ENCODE measurements around the gene KIF21B. TPM values are rescaled to one million over a fixed set of nuclear protein-coding genes. Genes with fewer than 3 reads are reported as not detected.
A peak's percentile ranks its signal among the peaks of the same experiment; 100 is the strongest.

KIF21B gene
- total and polyA plus RNA-seq, 2 experiments from 2014 or later: 0.03 TPM; not detected in 1

DNA sequence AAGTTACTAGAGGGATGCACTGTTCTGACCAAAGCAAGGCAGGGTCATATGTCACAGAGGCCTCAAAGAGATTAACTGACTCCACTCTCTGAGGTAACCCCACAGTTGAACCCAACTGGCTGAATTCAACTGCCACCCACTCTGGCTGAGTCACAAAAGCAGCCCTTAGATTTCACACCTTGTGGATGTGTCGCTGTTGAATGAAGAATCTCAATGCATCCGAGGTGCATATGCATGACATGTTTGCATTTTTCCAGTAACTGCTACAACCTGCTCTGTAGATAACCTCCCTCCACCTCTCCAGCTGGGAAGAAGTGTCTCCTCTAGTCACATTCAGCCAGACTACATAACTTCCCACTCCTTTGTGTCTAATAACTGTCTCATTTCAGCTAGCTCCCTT lies 27.9 kb upstream of the KIF21B start:
- H2AFZ ChIP-seq: no peak overlapping the region
- H4K20me1 ChIP-seq (ENCODE audit: insufficient read depth): no peaks in the 10 kb centered on the region
- no peaks in the 10 kb centered on the region for H3K9me2 ChIP-seq (ENCODE audit: insufficient read depth)
- H3K27ac ChIP-seq: no peak overlapping the region
- peak; percentile 31 for DNase-seq
- no peaks in the 10 kb centered on the region for H3K9me3 ChIP-seq (ENCODE audit: low read depth)
- H3K9ac ChIP-seq: no peak overlapping the region
- H3K79me2 ChIP-seq (ENCODE audit: insufficient read depth): no peaks in the 10 kb centered on the region
- 62 to 68% methylated on average over 2 of the region's 2 CpGs for WGBS, 2 experiments (ENCODE audit: low coverage in 1 of 2, low lambda C conversion rate in 2 of 2, missing lambda C conversion rate in 2 of 2)
- TF ChIP-seq EZH2phosphoT487 (IDR thresholded peaks at IDR 0.05; ENCODE audit: insufficient read depth, low read depth) (no peak), EZH2 (IDR thresholded peaks at IDR 0.05; ENCODE audit: insufficient read depth, poor library complexity, severe bottlenecking) (no peak)
- no peak overlapping the region for H3K4me2 ChIP-seq (ENCODE audit: unreplicated experiment)
- 0 out of 2 replicates have a peak, but pooled peaks cover 4% of the 10 kb centered on the region for H3K4me1 ChIP-seq (ENCODE audit: insufficient read depth)
- in situ Hi-C loops (cut with MboI): no loop called here
- H3F3A ChIP-seq (ENCODE audit: insufficient read depth): no peaks in the 10 kb centered on the region
- H3K27me3 ChIP-seq (replicated peaks; ENCODE audit: insufficient read depth): peaks cover 51% of the 10 kb centered on the region
- no peaks in the 10 kb centered on the region for H3K36me3 ChIP-seq (ENCODE audit: low read depth)
- H3K4me3 ChIP-seq: no peak overlapping the region

DNA sequence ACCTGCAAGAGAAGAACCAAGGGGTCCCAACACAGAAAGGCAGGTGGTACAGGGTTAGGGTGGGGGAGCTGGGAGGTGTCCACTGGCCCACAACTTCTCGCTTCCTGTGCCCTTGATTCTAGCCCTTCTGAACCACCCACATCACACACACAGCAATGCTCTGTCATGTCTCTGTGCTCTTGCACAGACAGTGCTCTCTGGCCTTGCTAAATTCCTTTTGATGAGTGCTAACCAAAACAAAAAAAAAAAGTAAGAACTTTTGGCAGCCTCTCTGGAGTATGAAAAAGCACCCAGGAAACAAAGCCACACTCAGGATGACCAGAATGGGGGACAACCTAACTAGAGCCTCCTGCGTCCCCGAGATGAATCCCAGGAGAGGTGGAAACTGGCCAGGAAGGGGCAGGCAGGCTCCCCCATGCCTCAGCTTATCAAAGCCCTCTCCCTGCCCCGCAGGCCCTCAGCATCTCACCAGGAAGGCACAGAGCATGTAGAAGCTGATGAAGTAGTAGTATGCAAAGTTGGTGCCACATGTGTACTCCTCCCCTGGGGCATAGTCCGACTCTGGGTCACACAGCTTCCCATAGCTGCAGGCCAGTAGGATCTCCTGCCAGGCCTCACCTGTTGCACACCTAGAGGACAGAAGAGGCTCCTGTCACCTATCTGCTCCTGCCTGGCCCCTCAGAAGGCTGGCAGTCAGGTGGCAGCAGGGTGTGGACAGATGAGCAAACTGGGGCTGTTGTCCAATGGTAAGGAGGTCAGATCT lies 27.2 kb upstream of the KIF21B start:
- Histone ChIP-seq H3K9me3 (ENCODE audit: low read depth) (no peaks in the 10 kb centered on the region), H3K27ac (no peak overlapping the region), H3K79me2 (ENCODE audit: insufficient read depth) (no peaks in the 10 kb centered on the region), H4K20me1 (ENCODE audit: insufficient read depth) (no peaks in the 10 kb centered on the region), H2AFZ (no peak overlapping the region), H3K36me3 (ENCODE audit: low read depth) (no peaks in the 10 kb centered on the region), H3K4me3 (no peak overlapping the region), H3K9me2 (ENCODE audit: insufficient read depth) (no peaks in the 10 kb centered on the region), H3K4me1 (ENCODE audit: insufficient read depth) (0 out of 2 replicates have a peak, but pooled peaks cover 4% of the 10 kb centered on the region), H3K4me2 (ENCODE audit: unreplicated experiment) (no peak overlapping the region), H3K27me3 (replicated peaks; ENCODE audit: insufficient read depth) (peaks cover 47% of the 10 kb centered on the region), H3K9ac (no peak overlapping the region), H3F3A (ENCODE audit: insufficient read depth) (no peaks in the 10 kb centered on the region)
- WGBS, 2 experiments (ENCODE audit: low coverage in 1 of 2, low lambda C conversion rate in 2 of 2, missing lambda C conversion rate in 2 of 2): 49 to 67% methylated on average over 5 of the region's 5 CpGs
- peak; percentile 78 for DNase-seq
- in situ Hi-C loops (cut with MboI): no loop called here
- TF ChIP-seq EZH2 (IDR thresholded peaks at IDR 0.05; ENCODE audit: insufficient read depth, poor library complexity, severe bottlenecking) (no peak), EZH2phosphoT487 (IDR thresholded peaks at IDR 0.05; ENCODE audit: insufficient read depth, low read depth) (no peak)

DNA sequence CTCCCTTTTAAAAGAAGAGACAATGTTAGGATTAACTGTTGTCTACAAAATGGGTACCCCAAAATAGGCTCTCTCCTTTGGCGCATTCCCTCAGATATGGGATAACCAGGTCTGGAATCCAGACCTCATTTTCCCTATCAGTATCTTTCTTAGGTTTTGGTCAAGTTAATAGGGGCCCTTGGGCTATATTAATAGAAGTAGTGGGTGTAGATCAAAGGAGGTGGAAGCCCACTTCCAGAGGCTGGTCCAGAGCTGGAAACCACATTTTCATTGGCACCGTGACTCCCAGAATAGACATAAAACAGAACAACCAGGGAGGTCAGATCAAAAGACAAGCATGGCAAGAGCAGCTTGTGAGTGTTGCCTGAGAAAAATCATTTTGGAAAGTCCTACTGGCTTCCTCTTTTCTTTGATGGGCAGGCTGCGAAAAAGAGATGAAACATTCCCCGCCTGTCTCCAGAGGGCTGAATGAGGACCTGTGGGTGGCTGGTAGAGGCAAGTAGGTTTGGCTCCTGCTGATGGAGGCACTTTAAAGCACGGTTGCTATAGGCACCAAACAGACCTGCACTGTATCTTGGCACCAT lies 25.8 kb upstream of the KIF21B start:
- Histone ChIP-seq H3K79me2 (ENCODE audit: insufficient read depth) (no peaks in the 10 kb centered on the region), H3K9me3 (ENCODE audit: low read depth) (no peaks in the 10 kb centered on the region), H4K20me1 (ENCODE audit: insufficient read depth) (no peaks in the 10 kb centered on the region), H3K9me2 (ENCODE audit: insufficient read depth) (no peaks in the 10 kb centered on the region), H3F3A (ENCODE audit: insufficient read depth) (no peaks in the 10 kb centered on the region), H2AFZ (no peak overlapping the region), H3K9ac (no peak overlapping the region), H3K4me2 (ENCODE audit: unreplicated experiment) (no peak overlapping the region), H3K27me3 (replicated peaks; ENCODE audit: insufficient read depth) (peaks cover 45% of the 10 kb centered on the region), H3K36me3 (ENCODE audit: low read depth) (no peaks in the 10 kb centered on the region), H3K27ac (no peak overlapping the region), H3K4me3 (no peak overlapping the region), H3K4me1 (ENCODE audit: insufficient read depth) (0 out of 2 replicates have a peak, but pooled peaks cover 4% of the 10 kb centered on the region)
- in situ Hi-C loops (cut with MboI): no loop called here
- 80 to 83% methylated on average over 5 of the region's 5 CpGs for WGBS, 2 experiments (ENCODE audit: low coverage in 1 of 2, low lambda C conversion rate in 2 of 2, missing lambda C conversion rate in 2 of 2)
- TF ChIP-seq EZH2phosphoT487 (IDR thresholded peaks at IDR 0.05; ENCODE audit: insufficient read depth, low read depth): no peak
- TF ChIP-seq EZH2 (IDR thresholded peaks at IDR 0.05; ENCODE audit: insufficient read depth, poor library complexity, severe bottlenecking): no peak
- no peak for DNase-seq

DNA sequence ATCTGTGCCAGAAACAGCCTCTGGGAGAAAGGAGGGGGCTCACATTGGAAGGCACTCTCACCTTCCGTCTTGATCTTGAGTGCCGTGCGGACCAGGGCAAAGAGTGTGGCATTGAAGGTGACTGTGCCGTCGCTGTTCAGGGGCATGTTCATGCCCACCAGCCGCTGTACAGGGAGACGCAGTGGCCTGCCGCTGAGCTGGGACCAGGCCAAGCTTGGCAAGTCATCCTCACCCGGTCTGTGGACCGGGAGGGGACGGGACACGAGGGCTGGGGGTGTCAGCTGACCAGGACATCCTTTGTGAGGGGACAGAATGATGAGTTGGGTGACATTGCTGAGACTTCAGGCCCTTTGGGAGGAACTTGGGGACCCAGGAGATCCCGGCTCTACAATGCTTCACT lies 25.0 kb upstream of the KIF21B start:
- in situ Hi-C loops (cut with MboI): no loop called here
- Histone ChIP-seq H3K79me2 (ENCODE audit: insufficient read depth) (no peaks in the 10 kb centered on the region), H4K20me1 (ENCODE audit: insufficient read depth) (no peaks in the 10 kb centered on the region), H2AFZ (no peak overlapping the region), H3K27me3 (replicated peaks; ENCODE audit: insufficient read depth) (peaks cover 38% of the 10 kb centered on the region), H3K9ac (no peak overlapping the region), H3K4me1 (ENCODE audit: insufficient read depth) (0 out of 2 replicates have a peak, but pooled peaks cover 4% of the 10 kb centered on the region), H3K9me2 (ENCODE audit: insufficient read depth) (no peaks in the 10 kb centered on the region), H3F3A (ENCODE audit: insufficient read depth) (no peaks in the 10 kb centered on the region), H3K36me3 (ENCODE audit: low read depth) (no peaks in the 10 kb centered on the region), H3K9me3 (ENCODE audit: low read depth) (no peaks in the 10 kb centered on the region), H3K27ac (no peak overlapping the region), H3K4me2 (ENCODE audit: unreplicated experiment) (no peak overlapping the region), H3K4me3 (no peak overlapping the region)
- 51 to 53% methylated on average over 13 of the region's 13 CpGs for WGBS, 2 experiments (ENCODE audit: low coverage in 1 of 2, low lambda C conversion rate in 2 of 2, missing lambda C conversion rate in 2 of 2)
- DNase-seq: no peak
- no peak for TF ChIP-seq EZH2phosphoT487 (IDR thresholded peaks at IDR 0.05; ENCODE audit: insufficient read depth, low read depth)
- no peak for TF ChIP-seq EZH2 (IDR thresholded peaks at IDR 0.05; ENCODE audit: insufficient read depth, poor library complexity, severe bottlenecking)

Measured in GM23248 (cell line).